PC-9 (cell line): Measurements from ENCODE around the gene KLK12. TPM values are rescaled to one million over a fixed set of nuclear protein-coding genes. Genes with fewer than 3 reads are reported as not detected.

Experiments
- BruUV-seq: library from RNA; stranded (reverse); fragments of 400-500 nt; replicated peaks from 2 replicates; lab custom pipeline; 2021; lab: Mats Ljungman, UMichigan
- CTCF ChIA-PET: fragments of 300-600 bp; sonication (Branson Sonifier 250); formaldehyde crosslinking; loops from one replicate; lab custom pipeline; 2022; ENCODE audit warnings: antibody characterized with exemption; lab: Charles Lee
- POLR2A ChIA-PET: fragments of 300-600 bp; sonication (Branson Sonifier 250); formaldehyde crosslinking; loops from one replicate; lab custom pipeline; 2022; ENCODE audit warnings: antibody characterized with exemption; ENCODE audit not compliant: unreplicated experiment; lab: Charles Lee
- DNase-seq, 2 experiments: peaks; one replicate each; pipeline versions ENCODE4 v3.0.0 to v3.0.0-alpha.2; 2015 to 2022; ENCODE audit warnings: mixed read lengths in 1 of 2
- H2AFZ ChIP-seq: fragments of 200-600 bp; sonication (generic); 2 replicates; pipeline ENCODE4 v1.8.1; 2017; ENCODE audit warnings: antibody characterized with exemption
- H3F3A ChIP-seq: fragments of 200-600 bp; sonication (generic); 2 replicates; pipeline ENCODE4 v1.8.1; 2017; ENCODE audit warnings: antibody characterized with exemption, mild to moderate bottlenecking, low read depth; ENCODE audit not compliant: insufficient read depth
- H3K27ac ChIP-seq: fragments of 200-600 bp; sonication (generic); 2 replicates; pipeline ENCODE4 v1.6.1; 2016; ENCODE audit warnings: mixed run types
- H3K27me3 ChIP-seq: fragments of 200-600 bp; sonication (generic); 2 replicates; pipeline ENCODE4 v1.6.1; 2016; ENCODE audit warnings: low read depth, mixed run types; ENCODE audit not compliant: insufficient read depth
- H3K36me3 ChIP-seq: fragments of 200-600 bp; sonication (generic); 2 replicates; pipeline ENCODE4 v1.6.1; 2016; ENCODE audit warnings: low read depth, mixed run types
- H3K4me1 ChIP-seq: fragments of 200-600 bp; sonication (generic); replicated peaks from 2 replicates; pipeline ENCODE4 v1.6.1; 2016; ENCODE audit warnings: mixed run types; ENCODE audit not compliant: insufficient read depth
- H3K4me2 ChIP-seq: fragments of 200-600 bp; sonication (generic); 2 replicates; pipeline ENCODE4 v1.6.1; 2017; ENCODE audit warnings: mixed run types
- H3K4me3 ChIP-seq: fragments of 200-600 bp; sonication (generic); 2 replicates; pipeline ENCODE4 v1.6.1; 2016; ENCODE audit warnings: mixed run types
- H3K79me2 ChIP-seq: fragments of 200-600 bp; sonication (generic); 2 replicates; pipeline ENCODE4 v1.6.1; 2017; ENCODE audit warnings: low read depth, mixed run types
- H3K9me2 ChIP-seq: fragments of 200-600 bp; sonication (generic); 2 replicates; pipeline ENCODE4 v1.8.1; 2017; ENCODE audit warnings: mild to moderate bottlenecking; ENCODE audit not compliant: insufficient read depth
- H3K9me3 ChIP-seq: fragments of 200-600 bp; sonication (generic); 2 replicates; pipeline ENCODE4 v1.8.1; 2016; ENCODE audit warnings: low read depth; ENCODE audit not compliant: insufficient read depth
- H4K20me1 ChIP-seq: fragments of 200-600 bp; sonication (generic); 2 replicates; pipeline ENCODE4 v1.8.1; 2017; ENCODE audit not compliant: insufficient read depth
- CTCF ChIP-seq: fragments of 200-600 bp; sonication (generic); conservative IDR thresholded peaks from 2 replicates; pipeline ENCODE4 v1.6.1; 2017; ENCODE audit warnings: mixed run types, antibody characterized with exemption, mild to moderate bottlenecking, moderate library complexity
- EZH2 ChIP-seq: fragments of 200-600 bp; sonication (generic); IDR thresholded peaks from 2 replicates; pipeline ENCODE4 v1.8.0; 2017; ENCODE audit warnings: antibody characterized with exemption, low read depth
- intact Hi-C: fragments of 100-400 bp; cut with micrococcal nuclease; formaldehyde crosslinking; loops from one replicate; pipeline ENCODE4 v1.10.0; 2022; ENCODE audit not compliant: unreplicated experiment
- total RNA-seq: library from RNA; stranded (reverse); gene quantifications from 2 replicates; pipeline ENCODE4 v1.2.3, GENCODE V29; 2021

The KLK12 gene
- total RNA-seq, 1 experiment from 2014 or later: not detected

- Histone ChIP-seq H3K27ac (no peak within 1 kb of the TSS), H2AFZ (no peak within 1 kb of the TSS), H3K79me2 (no peaks in the 10 kb centered on the region), H3K27me3 (peaks cover 99% of the 10 kb centered on the region), H3K4me2 (no peak within 1 kb of the TSS), H4K20me1 (no peaks in the 10 kb centered on the region), H3K36me3 (no peaks in the 10 kb centered on the region), H3F3A (no peaks in the 10 kb centered on the region), H3K9me3 (no peaks in the 10 kb centered on the region), H3K4me1 (no peaks in the 10 kb centered on the region), H3K9me2 (no peaks in the 10 kb centered on the region), H3K4me3 (no peak within 1 kb of the TSS)
- ChIA-PET POLR2A (no interaction called here), CTCF (interaction anchor here (0.7 kb wide), 1 partner anchor 1558 kb away, joined by 4 read pairs; no protein-coding TSS in a partner anchor)
- peak in 1 of 2 experiments; percentile 19 for DNase-seq
- BruUV-seq: no TSS peak
- intact Hi-C loops: no loop called here
- TF ChIP-seq CTCF (no peak), EZH2 (no peak)
Observed at GRCh38 chr19:51064534-51065220, 29.9 kb upstream of the KLK12 start, which contains the start of gene KLK13. KLK13 (minus strand) TSS chr19:51065092; CDS start chr19:51065067, 25 bp downstream.

- Histone ChIP-seq H3K36me3 (no peaks in the 10 kb centered on the region), H3K9me3 (no peaks in the 10 kb centered on the region), H2AFZ (no peak overlapping the region), H3K79me2 (no peaks in the 10 kb centered on the region), H3K27me3 (peaks cover 93% of the 10 kb centered on the region), H3K4me2 (no peak overlapping the region), H4K20me1 (no peaks in the 10 kb centered on the region), H3K4me3 (no peak overlapping the region), H3K9me2 (no peaks in the 10 kb centered on the region), H3F3A (no peaks in the 10 kb centered on the region), H3K27ac (no peak overlapping the region), H3K4me1 (no peaks in the 10 kb centered on the region)
- no TSS peak for BruUV-seq
- TF ChIP-seq CTCF (no peak), EZH2 (no peak)
- ChIA-PET POLR2A (no interaction called here), CTCF (no interaction called here)
- no peak for DNase-seq
- intact Hi-C loops: no loop called here
Observed at GRCh38 chr19:51063664-51064063, 28.9 kb upstream of the KLK12 start.

- BruUV-seq: no TSS peak
- POLR2A ChIA-PET: no interaction called here
- no peak overlapping the region for H2AFZ ChIP-seq
- H3K4me2 ChIP-seq: no peak overlapping the region
- H3K27ac ChIP-seq: no peak overlapping the region
- no peaks in the 10 kb centered on the region for H4K20me1 ChIP-seq
- H3K9me2 ChIP-seq: no peaks in the 10 kb centered on the region
- DNase-seq: no peak
- no peaks in the 10 kb centered on the region for H3K79me2 ChIP-seq
- H3K4me3 ChIP-seq: no peak overlapping the region
- intact Hi-C loops: no loop called here
- no peaks in the 10 kb centered on the region for H3K9me3 ChIP-seq
- CTCF ChIA-PET: no interaction called here
- peaks cover 92% of the 10 kb centered on the region for H3K27me3 ChIP-seq
- no peak for TF ChIP-seq EZH2
- no peak for TF ChIP-seq CTCF
- no peaks in the 10 kb centered on the region for H3F3A ChIP-seq
- H3K4me1 ChIP-seq: no peaks in the 10 kb centered on the region
- H3K36me3 ChIP-seq: no peaks in the 10 kb centered on the region
Observed at GRCh38 chr19:51060973-51061372, 26.2 kb upstream of the KLK12 start.
